Endothelial cell of umbilical vein (primary cell): ENCODE results near the gene SLC2A14. TPM values are rescaled to one million over a fixed set of nuclear protein-coding genes. Genes with fewer than 3 reads are reported as not detected.
"Not testable (repeated sequence)": the region's sequence is repeated elsewhere in the genome, so short reads cannot be mapped to it uniquely, and the experiment has no call there.

ENCODE experiments used
- BruUV-seq: library from RNA; stranded (reverse); fragments of 400-500 nt; replicated peaks from 2 replicates; lab custom pipeline; 2021; lab: Mats Ljungman, UMichigan
- CTCF ChIA-PET: fragments of 300-600, 350-600 bp; sonication (Branson Sonifier 250); formaldehyde crosslinking; loops from one replicate; lab custom pipeline; 2021; ENCODE audit warnings: antibody characterized with exemption, inconsistent platforms; lab: Charles Lee
- POLR2A ChIA-PET: fragments of 300-600, 350-600 bp; sonication (Branson Sonifier 250); formaldehyde crosslinking; loops from one replicate; lab custom pipeline; 2021; ENCODE audit warnings: antibody characterized with exemption, inconsistent platforms; lab: Charles Lee
- DNase-seq: peaks from one replicate; pipeline ENCODE4 v3.0.0-alpha.2; 2011; ENCODE audit warnings: low read depth, low spot score
- FAIRE-seq: peaks from 2 replicates; lab custom pipeline; 2011; peaks lifted over from hg19 to GRCh38; lab: Jason Lieb, UNC
- H2AFZ ChIP-seq: 2 replicates; pipeline ENCODE4 v1.6.0; 2012; ENCODE audit warnings: low read depth, low read length, control low read depth, inconsistent platforms
- H3K27ac ChIP-seq: 2 replicates; pipeline ENCODE4 v1.5.1; 2011; ENCODE audit warnings: low read depth, mild to moderate bottlenecking, control low read depth, low read length, moderate library complexity; ENCODE audit not compliant: insufficient read depth
- H3K27me3 ChIP-seq, 2 experiments: 2 replicates each; pipeline versions ENCODE4 v1.6.0 to v1.6.1; 2011; ENCODE audit warnings: low read length in 2 of 2, mixed read lengths in 1 of 2; ENCODE audit not compliant: control insufficient read depth in 2 of 2, insufficient read depth in 2 of 2
- H3K36me3 ChIP-seq, 2 experiments: 2 replicates in 1 of 2; 3 replicates in 1 of 2; pipeline ENCODE4 v1.5.1; 2011; ENCODE audit warnings: low read length in 2 of 2, mild to moderate bottlenecking in 1 of 2, moderate library complexity in 1 of 2; ENCODE audit not compliant: control insufficient read depth in 2 of 2, insufficient read depth in 2 of 2; ENCODE audit errors: extremely low read depth in 1 of 2
- H3K4me1 ChIP-seq: 3 replicates; pipeline ENCODE4 v1.5.1; 2011; ENCODE audit warnings: mild to moderate bottlenecking, low read length; ENCODE audit not compliant: control insufficient read depth, insufficient read depth; ENCODE audit errors: extremely low read depth
- H3K4me2 ChIP-seq: 2 replicates; pipeline ENCODE4 v1.6.1; 2011; ENCODE audit warnings: low read length, control low read depth, mixed read lengths; ENCODE audit not compliant: insufficient read depth
- H3K4me3 ChIP-seq, 3 experiments: fragments of 200-600 bp in 1 of 3; sonication (generic), shearing (Covaris generic) in 1 of 3; replicated peaks in 1 of 3; 2 replicates each; pipeline ENCODE4 v1.5.1; 2011 to 2016; ENCODE audit warnings: control low read depth in 3 of 3, low read length in 3 of 3, mild to moderate bottlenecking in 2 of 3, inconsistent platforms in 1 of 3, low read depth in 1 of 3, moderate library complexity in 1 of 3; ENCODE audit not compliant: insufficient read depth in 1 of 3
- H3K79me2 ChIP-seq: 2 replicates; pipeline ENCODE4 v1.6.0; 2012; ENCODE audit warnings: low read length, inconsistent platforms; ENCODE audit not compliant: control insufficient read depth, insufficient read depth
- H3K9ac ChIP-seq: replicated peaks from 2 replicates; pipeline ENCODE3; 2011; ENCODE audit warnings: low read length, control low read depth; ENCODE audit not compliant: insufficient read depth; ENCODE audit errors: extremely low read depth
- H3K9me1 ChIP-seq: replicated peaks from 3 replicates; pipeline ENCODE4 v1.6.0; 2011; ENCODE audit warnings: mild to moderate bottlenecking, low read length; ENCODE audit not compliant: control insufficient read depth, insufficient read depth; ENCODE audit errors: extremely low read depth
- H3K9me3 ChIP-seq: replicated peaks from 2 replicates; pipeline ENCODE4 v1.5.1; 2012; ENCODE audit warnings: low read length, inconsistent platforms; ENCODE audit not compliant: control insufficient read depth, insufficient read depth
- H4K20me1 ChIP-seq: replicated peaks from 2 replicates; pipeline ENCODE3; 2011; ENCODE audit warnings: mild to moderate bottlenecking, low read length; ENCODE audit not compliant: control insufficient read depth, insufficient read depth; ENCODE audit errors: extremely low read depth
- CTCF ChIP-seq, 2 donors: IDR thresholded peaks; 1 replicate in 1 of 2; 2 replicates in 1 of 2; pipeline ENCODE4 v1.5.1; 2011; ENCODE audit warnings: low read length in 2 of 2, mild to moderate bottlenecking in 2 of 2, moderate library complexity in 2 of 2, control low read depth in 1 of 2, inconsistent platforms in 1 of 2, low read depth in 1 of 2; ENCODE audit not compliant: insufficient read depth in 1 of 2; ENCODE audit errors: extremely low read depth in 1 of 2
- EZH2 ChIP-seq: IDR thresholded peaks from 2 replicates; pipeline ENCODE4 v1.6.1; 2012; ENCODE audit warnings: borderline replicate concordance, low read depth, mild to moderate bottlenecking, moderate library complexity, low read length, inconsistent platforms; ENCODE audit not compliant: severe bottlenecking
- FOS ChIP-seq: IDR thresholded peaks from 2 replicates; pipeline ENCODE4 v1.6.1; 2011; ENCODE audit warnings: mild to moderate bottlenecking, low read length, moderate library complexity, borderline replicate concordance; ENCODE audit not compliant: insufficient read depth
- GATA2 ChIP-seq: IDR thresholded peaks from 2 replicates; pipeline ENCODE4 v1.7.0; 2011; ENCODE audit warnings: low read depth, mild to moderate bottlenecking, moderate library complexity, mixed read lengths, low read length; ENCODE audit not compliant: insufficient read length, insufficient read depth
- JUN ChIP-seq: IDR thresholded peaks from 2 replicates; pipeline ENCODE4 v1.6.1; 2011; ENCODE audit warnings: borderline replicate concordance, low read depth; ENCODE audit not compliant: insufficient read length, insufficient read depth
- MYC ChIP-seq: IDR thresholded peaks from one replicate; pipeline ENCODE4 v1.6.1; 2011; ENCODE audit warnings: mild to moderate bottlenecking, low read depth, low read length
- POLR2A ChIP-seq: IDR thresholded peaks from 2 replicates; pipeline ENCODE4 v1.6.1; 2012; ENCODE audit warnings: low read depth, mild to moderate bottlenecking, control low read depth, low read length
- POLR2AphosphoS5 ChIP-seq: IDR thresholded peaks from 2 replicates; pipeline ENCODE4 v1.6.1; 2012; ENCODE audit warnings: low read depth, mild to moderate bottlenecking, control low read depth, low read length, moderate library complexity; ENCODE audit not compliant: insufficient read depth
- dilution Hi-C: fragments of 300-500 bp; cut with MboI; formaldehyde crosslinking; loops from one replicate; pipeline ENCODE4 v1.15.0; 2019; ENCODE audit warnings: low sequenced_read_pairs; ENCODE audit not compliant: extremely low pct_ligation_motif_present
- intact Hi-C: fragments of 100-400 bp; cut with micrococcal nuclease; formaldehyde crosslinking; loops from one replicate; pipeline ENCODE4 v1.10.0; 2022
- polyA plus RNA-seq, 4 experiments: library from polyadenylated mRNA; depleted of rRNA in 3 of 4; stranded (reverse) in 3 of 4; unstranded in 1 of 4; fragments of >200 nt; gene quantifications; 2 replicates each; pipeline versions ENCODE4 v1.2.1 to v1.2.3, GENCODE V29; 2011 to 2012; ENCODE audit warnings: missing spikeins in 1 of 4
- total RNA-seq: library from RNA; stranded (reverse); gene quantifications from 2 replicates; pipeline ENCODE4 v1.2.3, GENCODE V29; 2021
- TF ChIP-seq, protein P1 (sequence below): IDR thresholded peaks from 2 replicates; pipeline ENCODE4 v1.6.1; 2011; ENCODE audit not compliant: insufficient read depth, insufficient read length

SLC2A14 gene
- total and polyA plus RNA-seq, 2 donors (not counting 3 experiments of a cell fraction or from before 2014, with no cell fraction given), result not detected

DNA sequence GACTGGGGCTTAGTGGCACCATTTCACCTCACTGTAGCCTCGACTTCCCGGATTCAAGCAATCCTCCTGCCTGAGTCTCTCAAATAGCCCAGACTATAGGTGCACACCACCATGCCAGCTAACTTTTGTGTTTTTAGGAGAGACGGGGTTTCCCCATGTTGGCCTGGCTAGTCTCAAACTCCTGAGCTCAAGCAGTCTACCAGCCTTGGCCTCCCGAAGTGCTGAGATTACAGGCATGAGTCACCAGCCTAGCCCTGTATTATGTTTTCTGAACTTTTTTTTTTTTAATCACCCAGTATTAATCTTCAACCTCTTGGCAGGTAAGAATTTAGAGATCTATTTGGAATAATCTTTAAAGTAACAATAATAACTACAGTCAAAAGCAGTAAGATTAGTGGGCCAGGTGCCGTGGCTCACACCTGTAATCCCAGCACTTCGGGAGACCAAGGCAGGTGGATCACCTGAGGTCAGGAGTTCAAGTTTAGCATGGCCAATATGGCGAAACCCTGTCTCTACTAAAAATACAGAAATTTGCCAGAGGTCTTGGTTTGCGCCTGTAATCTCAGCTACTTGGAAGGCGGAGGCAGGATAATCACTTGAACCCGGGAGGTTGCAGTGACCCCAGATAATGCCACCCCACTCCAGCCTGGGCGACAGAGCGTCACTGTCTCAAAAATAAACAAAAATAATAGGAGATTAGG lies 74.9 kb downstream of the SLC2A14 start:
- Histone ChIP-seq H4K20me1 (no peaks in the 10 kb centered on the region), H2AFZ (no peak overlapping the region), H3K4me2 (peak overlapping the region; percentile 6), H3K4me1 (no peaks in the 10 kb centered on the region), H3K9me1 (no peaks in the 10 kb centered on the region), H3K27ac (no peak overlapping the region), H3K4me3 (no peak overlapping the region), H3K79me2 (no peaks in the 10 kb centered on the region), H3K36me3 (no peaks in the 10 kb centered on the region), H3K27me3 (no peaks in the 10 kb centered on the region), H3K9me3 (no peaks in the 10 kb centered on the region), H3K9ac (no peak overlapping the region)
- intact Hi-C loops, result no loop called here
- POLR2A ChIA-PET, result interaction anchor here (0.7 kb wide), 1 partner anchor 107 kb away, joined by 3 read pairs; no protein-coding TSS in a partner anchor
- no peak for FAIRE-seq
- DNase-seq, result no peak
- no TSS peak for BruUV-seq
- dilution Hi-C loops, result no loop called here
- CTCF ChIA-PET, result interaction anchor here (1.4 to 1.8 kb wide), 2 partner anchors 9 to 108 kb away, joined by 5 to 10 read pairs; no protein-coding TSS in a partner anchor
- TF ChIP-seq EZH2 (no peak), CTCF (IDR thresholded peaks at IDR 0.05; ENCODE audit: extremely low read depth in 1 of 2, insufficient read depth in 1 of 2, low read depth in 1 of 2, low read length in 2 of 2) (no peak), GATA2 (no peak), FOS (no peak), POLR2A (no peak), MYC (no peak), POLR2AphosphoS5 (no peak), JUN (no peak)
- TF ChIP-seq, protein P1, sequence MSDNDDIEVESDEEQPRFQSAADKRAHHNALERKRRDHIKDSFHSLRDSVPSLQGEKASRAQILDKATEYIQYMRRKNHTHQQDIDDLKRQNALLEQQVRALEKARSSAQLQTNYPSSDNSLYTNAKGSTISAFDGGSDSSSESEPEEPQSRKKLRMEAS, result no peak

DNA sequence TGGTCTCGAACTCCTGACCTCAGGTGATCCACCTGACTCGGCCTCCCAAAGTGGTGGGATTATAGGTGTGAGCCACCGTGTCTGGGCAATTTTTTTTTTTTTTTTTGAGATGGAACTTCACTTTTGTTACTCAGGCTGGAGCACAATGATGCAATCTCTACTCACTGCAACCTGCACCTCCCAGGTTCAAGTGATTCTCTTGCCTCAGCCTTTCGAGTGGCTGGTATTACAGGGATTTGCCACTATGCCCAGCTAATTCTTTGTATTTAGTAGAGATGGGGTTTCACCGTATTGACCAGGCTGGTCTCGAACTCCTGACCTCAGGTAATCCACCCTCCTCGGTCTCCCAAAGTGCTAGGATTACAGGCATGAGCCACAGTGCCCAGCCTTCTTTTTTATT lies 75.4 kb downstream of the SLC2A14 start:
- H3K9ac ChIP-seq, H3K27ac ChIP-seq, H4K20me1 ChIP-seq, H3K4me3 ChIP-seq, intact Hi-C loops, H3K79me2 ChIP-seq, POLR2A ChIA-PET, H3K9me1 ChIP-seq, H3K4me2 ChIP-seq, H3K9me3 ChIP-seq, FAIRE-seq, H3K4me1 ChIP-seq, H3K36me3 ChIP-seq, BruUV-seq, H2AFZ ChIP-seq, DNase-seq, dilution Hi-C loops, H3K27me3 ChIP-seq: not testable (repeated sequence)
- CTCF ChIA-PET, result interaction anchor here (1.4 kb wide), 1 partner anchor 10 kb away, joined by 5 read pairs; no protein-coding TSS in a partner anchor
